GM21737 (cell line): ENCODE measurements around the gene ITGAD.

Source experiments
- ATAC-seq: cut with Tn5 transposase; IDR thresholded peaks from one replicate; pipeline ENCODE4 v1.9.1; 2021; ENCODE audit warnings: mild to moderate bottlenecking, moderate library complexity; ENCODE audit not compliant: unreplicated experiment

Gene ITGAD

DNA sequence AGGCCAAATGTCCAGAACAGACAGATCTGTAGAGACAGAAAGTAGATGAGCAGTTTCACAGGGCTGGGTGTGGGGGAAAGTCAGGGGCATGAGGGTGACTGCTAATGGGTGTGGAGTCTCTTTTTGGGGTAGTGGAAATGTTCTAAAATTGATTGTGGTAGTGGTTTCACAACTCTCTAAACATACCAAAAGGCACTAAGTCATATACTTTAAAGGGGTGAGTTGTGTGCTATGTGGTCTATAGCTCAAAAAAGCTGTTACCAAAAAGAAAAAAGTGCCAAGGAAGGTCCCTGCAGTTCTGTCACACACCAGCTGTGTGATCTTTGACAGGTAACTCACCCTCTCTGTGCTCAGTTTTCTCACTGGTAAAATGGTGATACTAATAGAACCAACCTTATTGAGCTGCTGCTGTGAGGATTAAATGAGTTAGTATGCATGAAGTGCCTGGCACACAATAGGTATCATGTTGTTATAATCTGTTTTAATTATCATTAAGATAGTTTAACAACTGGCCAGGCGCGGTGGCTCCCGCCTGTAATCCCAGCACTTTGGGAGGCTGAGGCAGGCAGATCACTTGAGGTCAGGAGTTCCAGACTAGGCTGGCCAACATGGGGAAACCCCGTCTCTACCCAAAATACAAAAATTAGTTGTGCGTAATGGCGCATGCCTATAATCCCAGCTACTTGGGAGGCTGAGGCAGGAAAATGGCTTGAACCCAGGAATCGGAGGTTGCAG is 27.8 kb upstream of the ITGAD start:
- ATAC-seq: no peak

DNA sequence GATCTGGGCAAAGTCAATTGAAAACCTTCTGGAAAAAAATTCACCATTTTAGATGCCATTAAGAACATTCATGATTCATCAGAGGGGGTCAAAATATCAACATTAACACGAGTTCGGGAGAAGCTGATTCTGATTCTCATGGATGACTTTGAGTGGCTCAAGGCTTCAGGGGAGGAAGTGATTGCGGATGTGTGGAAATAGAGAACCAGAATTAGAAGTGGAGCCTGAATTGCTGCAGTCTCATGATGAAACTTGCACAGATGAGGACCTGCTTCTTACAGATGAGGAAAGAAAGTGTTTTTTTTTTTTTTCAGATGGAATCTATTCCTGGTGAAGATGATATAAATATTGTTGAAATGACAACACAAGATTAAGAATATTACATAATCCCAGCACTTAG is 25.3 kb upstream of the ITGAD start:
- ATAC-seq: no peak

DNA sequence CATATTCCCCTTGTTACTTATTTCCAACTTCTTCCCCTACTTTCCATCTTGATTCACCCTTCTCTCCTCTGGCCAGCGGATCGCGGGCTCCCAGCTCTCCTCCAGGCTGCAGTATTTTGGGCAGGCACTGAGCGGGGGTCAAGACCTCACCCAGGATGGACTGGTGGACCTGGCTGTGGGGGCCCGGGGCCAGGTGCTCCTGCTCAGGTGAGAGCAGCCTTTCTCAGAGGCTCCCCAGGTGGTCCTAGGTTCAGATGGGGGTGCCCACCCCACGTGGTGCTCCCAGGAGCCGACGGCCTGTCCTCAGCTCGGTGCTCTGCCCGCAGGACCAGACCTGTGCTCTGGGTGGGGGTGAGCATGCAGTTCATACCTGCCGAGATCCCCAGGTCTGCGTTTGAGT is 22.1 kb upstream of the ITGAD start:
- no peak for ATAC-seq

DNA sequence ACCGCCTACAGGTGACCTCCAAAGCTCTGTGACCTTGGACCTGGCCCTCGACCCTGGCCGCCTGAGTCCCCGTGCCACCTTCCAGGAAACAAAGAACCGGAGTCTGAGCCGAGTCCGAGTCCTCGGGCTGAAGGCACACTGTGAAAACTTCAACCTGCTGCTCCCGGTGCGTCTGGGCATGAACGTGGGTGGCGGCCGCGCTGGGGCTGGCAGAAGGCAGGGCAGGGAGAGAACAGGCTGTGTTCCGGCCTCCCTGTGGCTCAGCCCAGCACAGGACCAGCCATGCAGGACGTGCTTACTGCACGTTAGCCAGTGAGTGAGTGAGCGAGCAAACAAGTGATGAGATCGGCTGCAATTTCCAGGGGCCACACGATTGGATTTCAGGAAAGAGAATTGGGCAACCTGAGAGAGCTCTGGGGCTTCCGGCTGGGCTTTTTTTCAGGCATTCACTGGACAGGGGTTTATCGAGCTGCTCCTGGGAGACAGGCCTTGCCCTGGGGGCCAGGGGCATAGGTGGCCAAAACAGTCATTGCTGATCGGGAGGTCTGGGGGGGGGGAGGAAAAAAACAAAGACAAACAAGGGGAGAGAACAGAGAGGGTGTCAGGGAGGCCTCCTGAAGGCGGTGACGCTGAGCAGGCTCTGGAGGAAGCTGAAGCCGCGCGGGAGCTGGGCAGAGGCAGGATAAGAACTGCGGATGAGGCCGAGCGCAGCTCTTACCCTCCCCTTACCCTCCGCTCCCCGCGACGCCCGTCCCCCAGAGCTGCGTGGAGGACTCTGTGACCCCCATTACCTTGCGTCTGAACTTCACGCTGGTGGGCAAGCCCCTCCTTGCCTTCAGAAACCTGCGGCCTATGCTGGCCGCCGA is 21.3 kb upstream of the ITGAD start:
- no peak for ATAC-seq

DNA sequence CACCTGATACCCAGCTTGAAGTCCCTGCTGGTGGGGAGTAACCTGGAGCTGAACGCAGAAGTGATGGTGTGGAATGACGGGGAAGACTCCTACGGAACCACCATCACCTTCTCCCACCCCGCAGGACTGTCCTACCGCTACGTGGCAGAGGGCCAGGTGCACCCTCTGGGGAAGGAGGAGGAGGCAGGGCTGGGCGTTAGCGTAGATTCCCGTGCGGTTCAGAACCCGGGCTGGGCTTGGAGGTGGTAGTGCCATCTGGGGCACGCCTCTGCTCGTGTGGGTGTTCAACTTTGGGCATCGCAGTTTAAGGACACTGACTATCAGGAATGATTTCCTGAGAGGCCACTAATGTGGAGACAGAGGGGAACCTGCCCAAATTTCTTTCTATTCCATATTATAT is 19.9 kb upstream of the ITGAD start:
- no peak for ATAC-seq

DNA sequence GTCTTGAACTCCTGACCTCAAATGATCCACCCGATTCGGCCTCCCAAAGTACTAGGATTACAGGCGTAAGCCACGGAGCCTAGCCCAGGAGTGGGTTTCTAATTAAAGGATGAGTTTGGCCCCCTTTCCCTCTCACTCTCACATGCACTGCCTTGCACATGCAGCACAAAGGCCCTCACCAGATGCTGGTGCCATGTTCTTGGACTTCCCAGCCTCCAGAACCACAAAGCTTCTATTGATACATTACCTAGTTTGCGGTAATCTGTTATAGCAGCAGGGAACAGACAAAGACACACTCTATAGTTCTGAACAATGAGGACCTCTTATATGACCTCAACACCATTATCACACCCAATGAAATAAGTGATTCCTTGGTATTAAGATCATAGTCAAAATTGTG is 17.9 kb upstream of the ITGAD start:
- no peak for ATAC-seq

DNA sequence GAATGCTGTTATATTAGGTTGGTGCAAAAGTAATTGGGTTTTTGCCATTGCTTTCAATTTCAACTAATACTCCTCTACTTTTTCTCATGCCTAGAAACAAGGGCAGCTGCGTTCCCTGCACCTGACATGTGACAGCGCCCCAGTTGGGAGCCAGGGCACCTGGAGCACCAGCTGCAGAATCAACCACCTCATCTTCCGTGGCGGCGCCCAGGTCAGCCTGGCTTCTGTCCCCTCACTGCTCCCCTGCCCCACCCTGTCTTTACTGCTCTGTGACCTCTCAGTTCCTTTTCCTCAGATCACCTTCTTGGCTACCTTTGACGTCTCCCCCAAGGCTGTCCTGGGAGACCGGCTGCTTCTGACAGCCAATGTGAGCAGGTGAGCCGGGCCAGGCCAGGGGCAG is 16.4 kb upstream of the ITGAD start:
- no peak for ATAC-seq

DNA sequence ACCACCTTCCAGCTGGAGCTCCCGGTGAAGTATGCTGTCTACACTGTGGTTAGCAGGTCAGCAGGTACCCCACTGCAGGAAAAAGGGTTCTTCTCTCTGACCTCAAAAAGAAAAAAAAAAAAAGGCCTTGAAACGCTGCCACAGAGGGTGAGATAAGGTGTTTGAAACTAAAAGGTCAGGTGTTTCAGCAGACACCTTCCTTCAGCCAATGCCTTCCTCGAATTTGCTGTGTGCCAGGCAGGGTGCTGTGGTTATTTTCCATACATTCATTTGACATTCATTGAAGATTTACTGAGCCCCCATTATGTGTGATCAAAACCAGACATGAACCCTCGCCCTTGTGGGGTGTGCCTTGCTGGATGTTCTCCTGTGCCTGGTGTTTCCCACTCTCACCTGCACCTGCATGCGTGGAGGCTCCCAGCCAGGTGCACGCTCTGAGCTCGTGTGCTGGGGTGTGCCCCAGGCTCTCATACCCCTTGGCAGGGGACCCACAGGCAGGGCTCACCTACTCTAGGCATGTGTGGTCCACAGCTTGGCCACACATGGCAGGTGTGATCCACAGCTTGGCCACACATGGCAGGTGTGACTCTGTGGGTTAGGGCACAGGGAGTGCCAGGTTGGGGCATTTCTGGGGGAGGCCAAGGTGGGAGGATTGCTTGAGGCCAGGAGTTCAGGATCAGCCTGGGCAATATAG is 15.8 kb upstream of the ITGAD start:
- no peak for ATAC-seq

DNA sequence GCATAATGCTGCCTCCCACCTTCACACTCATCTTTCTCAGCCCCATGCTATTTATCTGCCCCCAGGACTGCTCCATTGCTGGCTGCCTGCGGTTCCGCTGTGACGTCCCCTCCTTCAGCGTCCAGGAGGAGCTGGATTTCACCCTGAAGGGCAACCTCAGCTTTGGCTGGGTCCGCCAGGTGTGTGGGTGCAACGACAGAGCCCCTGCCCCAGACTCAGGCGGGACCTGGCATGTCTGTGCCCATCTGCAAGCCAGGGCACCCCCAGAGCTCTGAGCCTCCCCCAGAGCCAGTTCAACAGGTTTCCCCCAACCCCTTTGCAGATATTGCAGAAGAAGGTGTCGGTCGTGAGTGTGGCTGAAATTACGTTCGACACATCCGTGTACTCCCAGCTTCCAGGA is 12.9 kb upstream of the ITGAD start:
- no peak for ATAC-seq

DNA sequence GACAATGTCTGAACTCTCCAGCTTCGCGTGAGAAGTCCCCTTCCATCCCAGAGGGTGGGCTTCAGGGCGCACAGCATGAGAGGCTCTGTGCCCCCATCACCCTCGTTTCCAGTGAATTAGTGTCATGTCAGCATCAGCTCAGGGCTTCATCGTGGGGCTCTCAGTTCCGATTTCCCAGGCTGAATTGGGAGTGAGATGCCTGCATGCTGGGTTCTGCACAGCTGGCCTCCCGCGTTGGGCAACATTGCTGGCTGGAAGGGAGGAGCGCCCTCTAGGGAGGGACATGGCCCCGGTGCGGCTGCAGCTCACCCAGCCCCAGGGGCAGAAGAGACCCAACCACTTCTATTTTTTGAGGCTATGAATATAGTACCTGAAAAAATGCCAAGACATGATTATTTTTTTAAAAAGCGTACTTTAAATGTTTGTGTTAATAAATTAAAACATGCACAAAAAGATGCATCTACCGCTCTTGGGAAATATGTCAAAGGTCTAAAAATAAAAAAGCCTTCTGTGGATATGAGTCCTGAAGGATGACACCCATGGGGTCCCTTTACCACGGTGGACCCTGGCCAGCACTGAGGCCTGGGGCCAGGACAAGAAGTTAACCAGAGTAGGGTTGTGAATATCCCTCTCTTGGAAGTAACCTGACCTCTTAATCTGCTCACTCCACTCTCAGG is 10.5 kb upstream of the ITGAD start:
- no peak for ATAC-seq

DNA sequence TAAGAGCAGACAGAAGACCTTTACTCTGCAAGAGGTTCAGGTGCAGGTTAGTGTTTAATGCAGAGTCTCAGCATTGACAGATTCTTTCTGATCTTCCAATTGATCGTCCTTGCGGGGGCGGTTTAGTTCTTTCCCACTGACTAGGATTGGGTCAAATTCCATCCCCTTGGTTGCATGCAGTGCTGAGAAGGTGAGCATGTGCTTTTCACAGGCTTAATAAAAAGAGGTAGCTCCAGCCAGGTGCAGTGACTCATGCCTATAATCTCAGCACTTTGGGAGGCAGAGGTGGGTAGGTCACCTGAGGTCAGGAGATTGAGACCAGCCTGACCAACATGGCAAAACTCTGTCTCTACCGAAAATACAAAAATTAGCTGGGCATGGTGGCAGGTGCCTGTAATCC is 7.5 kb upstream of the ITGAD start:
- ATAC-seq: no peak

DNA sequence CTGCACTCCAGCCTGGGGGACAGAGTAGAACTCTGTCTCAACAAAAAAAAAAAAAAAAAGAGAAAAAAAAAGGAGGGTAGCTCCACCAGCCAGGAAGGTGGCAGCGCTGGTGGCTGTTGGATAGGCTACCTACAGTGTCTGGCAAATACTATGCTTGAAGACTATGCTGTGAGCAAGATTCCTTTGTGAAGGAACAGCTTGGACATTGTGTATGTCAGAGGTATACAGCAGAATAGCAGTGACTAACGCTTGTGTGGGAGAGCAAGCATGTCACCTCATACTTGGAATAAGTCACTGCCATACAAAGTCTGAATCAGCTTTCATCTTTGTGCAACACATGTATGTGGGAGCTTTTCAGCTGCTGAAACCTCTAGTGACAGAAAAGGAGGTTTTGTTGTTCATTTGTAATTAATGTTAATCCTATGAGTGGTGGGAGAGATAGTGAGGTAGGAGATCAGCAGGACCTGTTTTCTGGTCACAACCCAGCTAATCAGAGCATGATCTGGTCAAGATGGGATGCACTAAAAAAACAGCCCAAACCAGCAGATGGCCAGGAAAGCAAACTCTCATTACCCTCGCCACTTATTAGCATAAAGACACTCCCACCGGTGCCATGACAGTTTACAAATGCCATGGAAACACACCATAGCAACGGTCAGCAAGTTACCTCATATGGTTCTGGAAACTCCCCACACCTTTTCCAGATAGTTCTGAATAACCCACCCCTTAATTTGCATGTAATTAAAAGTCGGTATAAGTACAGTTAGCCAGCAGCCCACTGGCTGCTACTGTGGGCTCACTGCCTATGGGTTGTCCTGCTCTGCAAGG is 6.8 kb upstream of the ITGAD start:
- ATAC-seq: no peak

DNA sequence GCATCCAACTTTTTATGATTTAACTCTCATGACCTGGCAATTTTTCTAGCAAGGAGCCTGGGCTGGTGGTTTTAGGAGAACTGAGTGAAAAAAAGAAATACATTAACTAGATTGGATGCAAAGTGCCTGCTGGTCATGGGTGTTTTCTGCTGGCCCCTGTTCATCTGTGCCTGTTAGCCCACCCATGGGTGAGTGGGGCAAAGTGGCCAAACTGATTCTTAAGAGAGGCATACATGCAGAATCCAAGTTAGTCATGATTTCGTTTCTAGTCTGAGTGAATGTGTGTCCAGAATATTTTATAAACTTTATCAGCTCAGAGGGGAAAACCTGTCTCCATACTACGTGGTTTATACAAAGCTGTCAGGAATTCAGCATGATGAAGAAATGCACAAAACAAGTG is 4.6 kb upstream of the ITGAD start:
- no peak for ATAC-seq

DNA sequence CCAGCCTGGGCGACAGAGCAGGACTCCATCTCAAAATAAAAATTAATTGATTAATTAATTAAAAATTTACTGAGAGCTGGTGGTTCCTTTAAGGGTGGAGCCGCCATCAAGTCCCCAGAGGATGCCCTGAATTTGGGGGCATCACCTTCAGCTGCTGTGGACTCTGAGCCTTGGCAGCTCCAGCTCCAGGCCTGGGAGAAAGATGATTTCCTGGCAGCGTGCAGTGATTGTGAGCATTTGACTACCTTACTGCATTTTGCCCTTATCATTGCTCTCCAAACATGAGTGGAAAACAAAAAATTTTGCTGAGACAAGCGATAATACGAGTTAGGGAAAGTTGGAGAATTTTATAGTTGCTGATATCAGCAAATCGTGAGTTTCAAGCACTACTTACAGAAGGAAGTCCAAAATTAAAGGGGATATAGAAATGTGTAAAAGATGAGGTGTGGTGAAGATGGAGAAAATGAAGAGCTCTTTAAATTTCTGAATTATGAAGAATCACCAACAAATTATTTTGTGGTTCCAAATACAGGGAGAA is 2.6 kb upstream of the ITGAD start:
- no peak for ATAC-seq

DNA sequence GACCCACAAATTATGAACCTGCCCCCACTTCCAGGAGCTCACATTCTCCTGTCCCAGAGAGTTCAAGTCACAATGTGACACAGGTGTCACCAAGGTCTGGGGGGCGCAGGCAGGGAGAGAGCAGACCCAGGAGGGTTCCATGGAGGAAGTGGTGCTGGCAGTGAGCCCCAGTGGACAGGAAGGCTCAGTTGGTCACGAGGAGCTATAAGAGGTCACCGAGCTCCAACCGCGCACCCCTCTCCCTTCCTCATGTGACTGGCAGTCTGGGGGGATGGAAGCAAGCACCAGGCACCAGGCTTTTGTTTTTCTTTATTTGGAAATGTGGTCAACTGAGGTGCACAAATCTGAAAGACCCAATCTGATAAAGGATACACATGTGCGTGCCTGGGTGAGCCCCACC is 2.5 kb downstream of the ITGAD start:
- no peak for ATAC-seq

DNA sequence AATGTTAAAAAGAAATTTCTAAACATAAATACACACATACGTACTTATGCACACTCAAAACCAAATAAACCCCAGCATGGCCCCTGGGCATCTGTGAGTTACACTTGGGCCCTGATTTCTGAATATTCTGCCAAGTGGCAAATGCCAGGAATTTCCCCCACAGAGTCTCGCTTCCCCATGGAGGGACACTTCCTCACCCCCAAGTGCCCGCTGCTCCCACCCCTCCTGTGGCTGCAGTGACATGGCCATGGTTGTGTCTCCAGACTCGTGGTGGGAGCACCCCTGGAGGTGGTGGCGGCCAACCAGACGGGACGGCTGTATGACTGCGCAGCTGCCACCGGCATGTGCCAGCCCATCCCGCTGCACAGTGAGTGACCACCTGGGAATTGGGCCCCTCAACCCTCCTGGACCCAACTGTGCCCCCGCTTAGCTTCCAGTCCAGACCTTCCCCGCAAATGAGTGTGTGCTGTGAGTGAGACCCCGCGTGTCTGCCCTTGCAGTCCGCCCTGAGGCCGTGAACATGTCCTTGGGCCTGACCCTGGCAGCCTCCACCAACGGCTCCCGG is 4.0 kb downstream of the ITGAD start:
- no peak for ATAC-seq

DNA sequence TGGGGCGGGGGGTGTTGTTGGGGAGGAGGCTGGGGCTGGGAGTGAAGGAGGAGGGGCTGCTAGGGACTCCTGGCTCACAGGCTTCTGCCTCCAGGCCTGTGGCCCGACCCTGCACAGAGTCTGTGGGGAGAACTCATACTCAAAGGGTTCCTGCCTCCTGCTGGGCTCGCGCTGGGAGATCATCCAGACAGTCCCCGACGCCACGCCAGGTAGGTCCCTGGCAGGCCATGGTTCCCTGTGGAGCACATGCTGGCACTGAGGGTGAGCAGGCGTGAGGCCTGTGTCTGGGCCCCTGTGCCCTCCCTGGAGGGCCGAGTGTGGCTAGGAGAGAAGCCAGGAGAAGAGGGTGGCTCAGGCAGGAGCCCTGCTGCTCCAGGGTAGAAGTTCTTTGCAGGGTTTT is 4.6 kb downstream of the ITGAD start:
- ATAC-seq: no peak

DNA sequence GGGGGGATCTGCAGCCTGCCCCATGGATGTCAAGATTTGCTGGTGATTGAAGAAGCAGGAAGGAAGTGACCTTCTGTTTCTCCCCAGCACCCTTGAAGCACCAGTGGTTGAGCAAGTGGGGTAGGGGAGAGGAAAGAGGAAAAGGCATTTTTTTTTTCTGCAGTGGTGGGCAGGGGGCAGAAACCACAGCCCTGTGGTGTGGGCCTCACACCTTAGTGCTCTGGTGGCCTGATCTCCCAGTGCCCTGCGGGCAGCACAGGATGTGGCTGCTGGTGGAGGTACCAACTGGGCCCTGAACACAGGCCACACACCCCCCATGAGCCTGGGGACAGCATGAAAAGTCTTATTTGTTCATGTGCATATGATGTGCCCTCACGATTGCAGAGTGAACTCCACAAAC is 7.1 kb downstream of the ITGAD start:
- ATAC-seq: no peak

DNA sequence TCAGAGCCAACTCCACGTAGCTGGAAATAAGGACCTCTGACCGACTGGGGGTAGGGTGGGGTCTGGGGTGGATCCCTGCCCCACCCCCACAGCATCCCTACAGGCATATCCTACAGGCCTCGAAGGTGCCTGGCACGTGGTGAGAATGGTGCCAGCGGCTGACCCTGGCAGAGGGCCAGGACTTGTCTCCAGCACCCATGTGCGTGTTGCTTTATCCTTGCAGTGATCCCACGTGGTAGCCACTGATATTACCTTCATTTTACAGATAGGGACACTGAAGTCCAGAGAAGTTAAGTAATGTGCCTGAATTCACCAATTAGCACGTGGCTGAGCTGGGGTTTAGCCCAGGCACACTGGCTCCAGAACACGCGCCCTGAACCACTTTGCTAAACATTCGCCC is 8.3 kb downstream of the ITGAD start:
- ATAC-seq: no peak

DNA sequence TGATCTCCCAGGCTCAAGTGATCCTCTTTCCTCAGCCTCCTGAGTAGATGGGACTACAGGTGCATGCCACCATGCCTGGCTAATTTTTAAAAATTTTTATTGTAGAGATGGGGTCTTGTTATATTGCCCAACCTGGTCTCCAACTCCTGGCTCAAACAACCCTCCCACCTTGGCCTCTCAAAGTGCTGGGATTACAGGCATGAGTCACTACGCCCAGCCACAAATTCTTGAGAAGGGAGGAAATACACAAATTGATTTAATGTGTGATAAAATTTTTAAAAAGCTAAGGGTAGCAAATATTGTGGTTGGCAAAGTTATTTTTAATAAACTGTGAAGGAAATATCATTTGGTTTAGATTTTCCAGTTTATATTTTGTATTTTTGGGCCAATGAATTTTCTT is 9.6 kb downstream of the ITGAD start:
- ATAC-seq: no peak
